MG63 (cell line): Measurements from ENCODE around the gene SRGAP3. TPM values are rescaled to one million over a fixed set of nuclear protein-coding genes. Genes with fewer than 3 reads are reported as not detected.

Source experiments
- DNase-seq: peaks from one replicate; pipeline ENCODE4 v3.0.0-alpha.2; 2020
- H3K27me3 ChIP-seq: fragments of 250-450 bp; sonication (Bioruptor Pico); 2 replicates; pipeline ENCODE4 v1.5.1; 2020; ENCODE audit warnings: mild to moderate bottlenecking, moderate library complexity
- H3K36me3 ChIP-seq: fragments of 250-450 bp; sonication (Bioruptor Pico); 2 replicates; pipeline ENCODE4 v1.5.1; 2020; ENCODE audit warnings: mild to moderate bottlenecking, moderate library complexity
- H3K4me3 ChIP-seq: fragments of 250-450 bp; sonication (Bioruptor Pico); 2 replicates; pipeline ENCODE4 v1.5.1; 2020; ENCODE audit warnings: mild to moderate bottlenecking, moderate library complexity
- H3K9me3 ChIP-seq: fragments of 250-450 bp; sonication (Bioruptor Pico); 2 replicates; pipeline ENCODE4 v1.5.1; 2020; ENCODE audit warnings: mild to moderate bottlenecking, moderate library complexity
- total RNA-seq: library from RNA; depleted of rRNA; stranded (reverse); fragments of >200 nt; shearing (Covaris generic); gene quantifications from 2 replicates; pipeline ENCODE4 v1.2.3, GENCODE V29; 2014; ENCODE audit warnings: low replicate concordance

The SRGAP3 gene
- total RNA-seq, 1 experiment from 2014 or later: 0.07 TPM

DNA sequence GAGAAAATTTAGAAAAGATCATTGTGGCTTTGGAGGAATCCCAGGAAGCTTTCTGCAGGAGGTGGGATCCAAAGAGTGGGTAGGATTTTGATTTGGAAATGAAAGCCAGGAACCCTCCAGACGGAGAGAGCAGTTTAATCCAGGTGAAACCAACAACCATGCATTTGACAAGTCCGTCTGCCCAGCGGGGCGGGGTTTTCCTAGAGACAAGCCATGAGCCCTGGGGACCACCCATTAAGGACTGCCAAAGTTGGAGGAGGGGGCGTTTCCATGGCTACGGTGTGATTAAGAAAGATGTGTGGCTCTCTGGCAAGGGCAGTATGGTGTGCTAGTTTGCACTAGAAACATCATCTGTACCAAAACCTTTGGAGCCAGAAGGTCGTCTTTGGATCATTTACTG is 53.4 kb downstream of the SRGAP3 start:
- no peaks in the 10 kb centered on the region for H3K9me3 ChIP-seq
- no peak for DNase-seq
- H3K27me3 ChIP-seq: no peaks in the 10 kb centered on the region
- H3K4me3 ChIP-seq: no peak overlapping the region
- no peaks in the 10 kb centered on the region for H3K36me3 ChIP-seq

GRCh38 chr3:9195390-9195789 is 54.1 kb downstream of the SRGAP3 start:
- Histone ChIP-seq H3K36me3 (no peaks in the 10 kb centered on the region), H3K27me3 (no peaks in the 10 kb centered on the region), H3K9me3 (no peaks in the 10 kb centered on the region), H3K4me3 (no peak overlapping the region)
- DNase-seq: no peak

DNA sequence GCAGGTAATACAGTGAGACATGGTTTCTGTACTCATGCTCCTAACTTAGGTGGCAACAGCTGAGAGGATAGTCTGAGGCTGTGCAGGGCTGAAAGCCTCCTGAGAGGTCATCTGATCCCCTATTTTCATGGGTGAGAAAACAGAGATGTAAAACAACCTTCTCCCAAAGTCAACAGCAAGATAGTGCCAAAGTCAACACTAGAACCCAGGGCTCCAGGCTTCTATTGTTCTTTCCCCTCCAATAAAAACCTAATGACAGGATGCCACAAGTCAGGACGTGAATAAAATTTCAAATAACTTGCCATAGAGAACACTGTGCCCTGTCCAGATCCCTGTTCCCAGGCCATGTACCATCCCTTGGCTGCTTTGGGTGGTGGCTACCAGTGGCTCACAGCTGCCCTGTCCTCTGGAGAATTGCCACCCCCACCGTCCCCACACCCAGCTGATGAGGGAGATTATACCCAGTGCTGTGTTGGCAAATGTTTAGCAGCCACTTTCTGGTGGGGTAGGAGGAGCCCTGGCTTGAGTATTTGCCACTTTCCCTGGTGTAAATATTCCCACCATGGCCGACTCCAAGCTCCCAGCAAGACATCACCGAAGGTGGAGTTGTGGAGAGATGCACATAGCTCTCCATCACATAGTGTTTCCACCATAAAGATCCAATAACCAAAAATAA is 54.8 kb downstream of the SRGAP3 start:
- no peaks in the 10 kb centered on the region for H3K36me3 ChIP-seq
- DNase-seq: no peak

DNA sequence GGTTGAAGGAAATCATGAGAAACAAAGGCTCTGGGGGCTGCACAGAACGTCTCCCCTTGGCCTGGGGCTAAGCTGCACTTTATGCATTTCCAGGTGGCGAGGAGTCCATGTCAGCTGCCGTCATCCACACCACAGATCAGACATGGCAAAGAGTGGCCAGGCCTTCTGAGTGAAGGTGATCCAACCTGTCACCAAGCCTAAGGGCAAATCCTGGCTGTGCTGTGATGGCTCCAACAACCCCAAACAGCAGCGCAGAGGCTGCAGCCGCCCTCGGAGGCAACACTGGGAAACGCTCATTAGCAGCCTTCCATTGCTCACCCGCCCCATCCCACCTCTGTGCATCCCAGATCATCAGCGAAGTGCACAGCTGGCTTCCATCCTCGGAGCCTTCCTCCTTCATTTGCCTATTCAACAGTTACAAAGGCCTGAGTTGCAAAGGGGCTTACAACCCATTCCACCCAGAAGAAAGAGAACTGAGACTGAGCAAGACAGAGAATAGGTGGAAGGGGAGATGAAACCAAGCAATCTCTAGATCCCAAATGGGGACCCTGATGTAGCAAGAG is 55.7 kb downstream of the SRGAP3 start:
- no peak for DNase-seq
- no peaks in the 10 kb centered on the region for H3K9me3 ChIP-seq
- no peaks in the 10 kb centered on the region for H3K36me3 ChIP-seq
- H3K4me3 ChIP-seq: no peak overlapping the region
- no peaks in the 10 kb centered on the region for H3K27me3 ChIP-seq

More for the DNA sequence above, 54.8 kb downstream of the SRGAP3 start:
- H3K4me3 ChIP-seq: no peak overlapping the region
- H3K9me3 ChIP-seq: no peaks in the 10 kb centered on the region
- no peaks in the 10 kb centered on the region for H3K27me3 ChIP-seq

DNA sequence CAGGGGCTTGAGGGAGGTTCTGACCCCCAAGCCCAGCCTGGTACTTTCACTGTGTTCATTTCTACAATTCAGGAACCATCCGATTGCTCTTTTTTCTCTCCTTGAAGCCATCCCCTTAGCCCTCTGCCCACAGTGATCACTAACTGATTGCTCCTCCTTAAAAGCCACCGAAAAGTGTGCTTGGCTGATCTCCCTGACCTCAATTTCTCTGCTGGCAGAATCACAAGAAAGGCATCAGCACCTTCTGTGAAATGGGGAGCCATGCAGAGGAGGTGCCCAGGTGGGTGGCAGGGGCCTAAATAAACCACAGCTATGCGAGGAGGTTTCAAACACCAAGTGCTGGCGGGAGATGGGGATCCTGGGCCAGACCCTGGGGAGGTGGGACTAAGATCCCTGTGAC is 56.2 kb downstream of the SRGAP3 start:
- Histone ChIP-seq H3K27me3 (no peaks in the 10 kb centered on the region), H3K4me3 (no peak overlapping the region), H3K36me3 (no peaks in the 10 kb centered on the region), H3K9me3 (no peaks in the 10 kb centered on the region)
- DNase-seq: no peak

- Histone ChIP-seq H3K4me3 (no peak overlapping the region), H3K36me3 (no peaks in the 10 kb centered on the region), H3K9me3 (no peaks in the 10 kb centered on the region), H3K27me3 (no peaks in the 10 kb centered on the region)
- no peak for DNase-seq
Observed at GRCh38 chr3:9192248-9193025, 57.0 kb downstream of the SRGAP3 start.

DNA sequence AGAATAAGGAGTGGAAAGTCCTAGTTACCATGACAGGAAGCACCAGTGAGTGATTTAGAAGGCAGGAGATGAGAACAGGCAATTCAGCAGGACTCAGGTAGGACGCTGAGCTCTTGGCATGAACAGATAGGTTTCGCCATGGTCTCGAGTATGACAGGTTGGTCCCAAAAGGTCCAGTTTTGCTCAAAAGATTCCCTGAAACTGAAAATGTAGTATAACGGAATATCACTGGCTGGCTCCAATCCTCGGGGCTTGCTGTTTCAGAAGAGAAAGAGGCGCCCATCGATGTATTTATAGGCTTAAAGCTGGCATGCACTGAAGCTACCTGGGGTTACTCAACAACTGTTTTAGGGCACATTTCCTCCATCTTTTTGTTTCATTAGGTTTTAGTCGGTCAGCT is 59.2 kb downstream of the SRGAP3 start:
- Histone ChIP-seq H3K9me3 (no peaks in the 10 kb centered on the region), H3K36me3 (no peaks in the 10 kb centered on the region), H3K4me3 (no peak overlapping the region), H3K27me3 (no peaks in the 10 kb centered on the region)
- DNase-seq: no peak

DNA sequence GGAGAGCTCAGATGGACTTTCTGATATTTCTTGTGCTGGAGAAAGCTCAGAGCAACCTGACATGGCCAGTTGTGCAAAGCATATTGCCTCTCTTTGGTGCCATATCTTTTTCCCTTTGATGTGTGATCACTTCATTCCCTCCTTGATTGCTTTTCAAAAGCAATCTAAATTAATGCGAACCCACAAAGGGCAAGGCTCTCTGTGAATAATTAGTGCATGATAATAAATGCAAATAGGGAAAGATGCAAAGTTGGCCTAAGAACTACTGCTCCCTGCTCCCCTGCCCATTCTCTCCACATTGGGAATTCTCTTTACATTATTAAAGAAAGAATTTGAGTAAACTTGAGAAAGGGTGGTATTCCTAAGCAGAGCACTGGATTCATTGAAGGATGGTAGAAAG is 60.9 kb downstream of the SRGAP3 start:
- H3K4me3 ChIP-seq: no peak overlapping the region
- no peaks in the 10 kb centered on the region for H3K36me3 ChIP-seq
- DNase-seq: no peak
- H3K9me3 ChIP-seq: no peaks in the 10 kb centered on the region
- no peaks in the 10 kb centered on the region for H3K27me3 ChIP-seq

DNA sequence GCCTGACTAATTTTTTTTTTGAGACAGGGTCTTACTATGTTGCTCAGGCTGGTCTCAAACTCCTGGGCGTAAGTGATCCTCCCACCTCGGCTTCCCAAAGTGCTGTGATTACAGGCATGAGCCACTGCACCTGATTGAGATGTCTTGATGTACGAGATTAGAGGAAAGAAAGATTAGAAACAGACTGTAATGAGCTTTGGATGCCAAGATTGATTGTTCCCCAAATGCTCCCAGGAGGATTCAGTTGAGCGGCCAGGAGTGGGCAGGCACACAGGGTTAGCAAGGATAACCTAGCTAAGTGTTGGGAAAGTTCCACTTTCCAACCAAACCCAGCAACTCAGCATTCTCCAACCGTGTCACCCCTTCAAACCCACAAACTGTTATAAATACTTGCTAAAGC is 63.7 kb downstream of the SRGAP3 start:
- H3K9me3 ChIP-seq: no peaks in the 10 kb centered on the region
- no peaks in the 10 kb centered on the region for H3K36me3 ChIP-seq
- H3K27me3 ChIP-seq: no peaks in the 10 kb centered on the region
- DNase-seq: no peak
- H3K4me3 ChIP-seq: no peak overlapping the region

DNA sequence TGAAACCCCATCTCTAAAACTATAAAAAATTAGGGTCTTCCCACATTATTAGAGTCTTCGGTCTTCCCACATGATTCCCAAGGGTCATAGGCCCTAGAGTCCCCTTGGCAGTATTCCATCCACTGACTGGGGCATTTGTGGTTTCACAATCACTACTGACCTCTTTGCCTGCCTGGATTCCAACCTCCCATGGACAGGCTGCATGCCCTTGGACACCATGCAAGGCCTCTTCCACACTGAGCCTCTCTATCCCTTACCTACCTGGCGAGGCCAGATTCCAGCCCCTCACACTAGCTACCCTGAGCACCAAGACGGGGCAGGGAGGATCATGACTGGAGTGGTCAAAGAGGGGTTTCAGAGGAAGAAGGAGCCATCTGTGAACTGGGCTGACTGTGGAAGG is 64.4 kb downstream of the SRGAP3 start:
- no peaks in the 10 kb centered on the region for H3K27me3 ChIP-seq
- no peaks in the 10 kb centered on the region for H3K9me3 ChIP-seq
- H3K36me3 ChIP-seq: no peaks in the 10 kb centered on the region
- no peak overlapping the region for H3K4me3 ChIP-seq
- no peak for DNase-seq

DNA sequence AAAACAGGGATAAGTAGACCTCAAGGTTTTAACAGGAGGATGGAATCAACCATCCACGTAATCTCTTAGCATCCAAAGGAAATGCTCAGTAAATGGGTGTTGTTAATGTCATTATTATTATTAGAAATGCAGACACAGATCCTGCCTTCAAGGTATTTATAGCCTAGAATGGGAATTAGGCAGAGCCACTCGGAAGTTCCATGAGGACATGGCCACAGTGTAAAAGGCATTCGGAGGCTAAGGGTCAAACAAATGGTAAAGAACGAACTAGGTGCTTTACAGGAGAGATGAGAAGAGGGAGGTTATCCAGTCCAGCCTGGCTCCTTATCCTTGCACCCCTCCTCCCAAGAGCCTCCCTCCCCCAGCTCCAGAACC is 65.0 kb downstream of the SRGAP3 start:
- no peak for DNase-seq
- Histone ChIP-seq H3K9me3 (no peaks in the 10 kb centered on the region), H3K36me3 (no peaks in the 10 kb centered on the region), H3K27me3 (no peaks in the 10 kb centered on the region), H3K4me3 (no peak overlapping the region)

DNA sequence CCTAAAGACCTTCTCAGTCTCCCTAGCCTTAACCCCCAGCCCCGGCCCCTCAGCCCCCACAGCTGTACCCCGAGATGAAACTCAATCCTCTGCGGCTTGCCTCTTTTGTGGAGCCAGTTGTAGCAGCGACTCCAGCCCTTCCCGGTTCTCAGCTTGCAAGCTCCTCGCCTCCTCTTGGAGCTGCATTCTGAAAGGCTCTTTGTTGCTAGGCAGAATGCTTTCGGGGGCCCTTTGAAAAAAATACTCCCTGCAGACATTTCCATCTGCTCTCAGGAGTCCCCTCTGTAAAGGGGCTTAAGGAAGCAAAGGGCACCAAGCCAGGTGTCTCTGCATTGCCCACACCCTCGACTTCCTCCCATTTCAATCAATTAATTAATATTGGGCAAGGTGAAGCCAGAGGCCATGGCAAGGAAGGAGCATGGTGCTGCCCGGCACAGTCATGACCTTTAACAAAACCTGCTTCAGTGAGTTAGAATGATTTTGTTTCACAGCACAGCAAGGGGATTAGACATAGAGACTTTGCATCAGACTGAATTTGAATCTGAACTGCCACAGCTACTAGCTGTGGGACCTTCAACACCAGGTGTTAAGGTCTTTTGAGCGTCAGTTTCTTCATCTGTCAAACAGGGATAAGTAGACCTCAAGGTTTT is 65.5 kb downstream of the SRGAP3 start:
- no peak overlapping the region for H3K4me3 ChIP-seq
- no peaks in the 10 kb centered on the region for H3K36me3 ChIP-seq
- H3K9me3 ChIP-seq: no peaks in the 10 kb centered on the region
- DNase-seq: no peak
- H3K27me3 ChIP-seq: no peaks in the 10 kb centered on the region

DNA sequence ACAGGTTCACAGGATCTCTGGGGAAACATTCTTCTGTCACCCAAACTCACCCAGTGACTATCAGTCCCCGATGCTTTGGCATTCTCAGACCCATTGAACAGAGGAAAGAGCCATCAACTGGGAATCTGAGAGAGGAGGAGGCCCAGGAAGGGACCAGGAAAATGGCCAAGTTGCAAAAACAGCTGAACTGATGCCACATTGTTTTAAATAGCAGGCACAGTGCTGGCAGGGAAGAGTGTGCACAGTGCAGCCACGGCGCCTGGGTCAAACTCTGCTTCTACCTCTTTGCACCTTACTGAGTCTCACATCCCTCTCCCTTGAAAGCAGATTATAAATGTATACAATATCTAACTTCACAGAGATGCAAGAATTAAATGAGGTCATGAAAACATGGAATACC is 66.4 kb downstream of the SRGAP3 start:
- Histone ChIP-seq H3K9me3 (no peaks in the 10 kb centered on the region), H3K36me3 (no peaks in the 10 kb centered on the region), H3K4me3 (no peak overlapping the region), H3K27me3 (no peaks in the 10 kb centered on the region)
- DNase-seq: no peak

GRCh38 chr3:9180764-9181117 is 68.7 kb downstream of the SRGAP3 start:
- no peaks in the 10 kb centered on the region for H3K36me3 ChIP-seq
- no peaks in the 10 kb centered on the region for H3K27me3 ChIP-seq
- H3K9me3 ChIP-seq: no peaks in the 10 kb centered on the region
- no peak overlapping the region for H3K4me3 ChIP-seq
- DNase-seq: no peak

DNA sequence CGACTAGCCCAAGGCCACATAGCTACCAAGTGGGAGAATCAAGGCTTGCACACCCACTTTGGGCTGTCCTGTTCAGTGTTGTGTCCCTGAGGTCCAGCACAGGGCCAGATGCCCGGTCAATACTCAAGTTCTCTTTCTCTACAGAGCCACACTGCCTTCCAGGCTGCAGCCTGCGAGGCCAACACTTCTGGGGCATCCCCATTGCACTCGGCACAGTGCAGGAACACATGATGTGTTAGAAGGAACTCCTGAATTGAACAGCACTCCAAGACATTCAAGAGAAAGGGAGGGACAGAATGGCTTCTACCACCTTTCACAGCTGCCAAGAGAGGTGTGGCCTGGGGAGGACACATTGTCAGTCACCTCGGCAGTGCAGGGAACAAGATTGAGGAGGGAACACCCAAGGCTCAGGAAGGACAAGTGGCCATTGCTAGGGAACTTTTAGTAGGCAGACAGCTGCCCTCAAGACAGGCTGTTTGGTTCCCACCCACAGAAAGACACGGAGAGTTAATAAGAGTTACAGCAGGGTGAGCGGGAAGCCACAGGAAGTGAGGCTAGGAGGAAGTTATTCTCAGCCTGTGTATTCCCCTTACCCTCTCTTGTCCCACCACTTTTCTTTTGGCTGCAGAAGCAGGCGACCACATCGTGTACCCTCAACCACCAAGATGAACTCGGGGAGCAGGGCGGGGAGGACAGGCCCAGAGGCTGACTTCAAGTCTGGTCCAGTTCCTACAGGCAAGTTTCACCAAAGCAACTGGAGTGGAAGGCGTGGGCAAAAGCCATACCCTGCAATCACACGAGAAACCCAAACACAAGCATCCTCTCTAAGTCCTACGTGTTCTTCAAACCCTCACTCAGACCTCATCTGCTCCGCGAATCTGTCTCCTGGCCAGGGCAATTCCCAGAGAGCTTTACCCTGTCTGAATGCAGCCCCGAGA is 69.4 kb downstream of the SRGAP3 start:
- no peaks in the 10 kb centered on the region for H3K27me3 ChIP-seq
- no peak overlapping the region for H3K4me3 ChIP-seq
- DNase-seq: no peak
- H3K36me3 ChIP-seq: no peaks in the 10 kb centered on the region
- no peaks in the 10 kb centered on the region for H3K9me3 ChIP-seq

DNA sequence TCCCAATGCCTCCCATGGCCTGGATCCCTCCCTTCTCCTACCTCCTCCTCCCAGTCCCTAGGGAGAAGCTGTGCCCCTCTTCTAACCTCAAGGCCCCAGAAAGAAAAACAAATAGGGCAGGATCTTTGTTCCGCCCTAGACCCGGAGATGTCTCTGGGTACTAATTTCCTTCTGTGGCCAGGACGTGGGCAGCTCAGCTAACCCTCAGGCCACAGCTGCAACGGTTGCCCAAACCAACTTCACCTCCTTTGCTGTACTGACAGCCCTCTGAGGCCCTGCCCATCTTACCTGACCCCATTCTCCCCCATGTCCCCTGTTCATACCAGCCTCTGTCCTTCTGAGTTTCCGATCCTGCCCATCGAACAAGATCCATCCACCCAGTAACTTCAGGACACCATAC is 70.7 kb downstream of the SRGAP3 start:
- H3K4me3 ChIP-seq: no peak overlapping the region
- H3K9me3 ChIP-seq: no peaks in the 10 kb centered on the region
- no peaks in the 10 kb centered on the region for H3K36me3 ChIP-seq
- no peak for DNase-seq
- no peaks in the 10 kb centered on the region for H3K27me3 ChIP-seq

- Histone ChIP-seq H3K9me3 (no peaks in the 10 kb centered on the region), H3K27me3 (no peaks in the 10 kb centered on the region), H3K36me3 (no peaks in the 10 kb centered on the region), H3K4me3 (no peak overlapping the region)
- peak; percentile 13 for DNase-seq
Observed at GRCh38 chr3:9175421-9175820, 74.0 kb downstream of the SRGAP3 start.
